ENCODE measurements around the gene SENP3. TPM values are rescaled to one million over a fixed set of nuclear protein-coding genes. Genes with fewer than 3 reads are reported as not detected.

Gene SENP3
- total and polyA plus RNA-seq, 2 of the 13 experiments (the other 11 are each of a cell fraction or from before 2014, with no cell fraction given): 55.8 to 75.4 TPM

DNA sequence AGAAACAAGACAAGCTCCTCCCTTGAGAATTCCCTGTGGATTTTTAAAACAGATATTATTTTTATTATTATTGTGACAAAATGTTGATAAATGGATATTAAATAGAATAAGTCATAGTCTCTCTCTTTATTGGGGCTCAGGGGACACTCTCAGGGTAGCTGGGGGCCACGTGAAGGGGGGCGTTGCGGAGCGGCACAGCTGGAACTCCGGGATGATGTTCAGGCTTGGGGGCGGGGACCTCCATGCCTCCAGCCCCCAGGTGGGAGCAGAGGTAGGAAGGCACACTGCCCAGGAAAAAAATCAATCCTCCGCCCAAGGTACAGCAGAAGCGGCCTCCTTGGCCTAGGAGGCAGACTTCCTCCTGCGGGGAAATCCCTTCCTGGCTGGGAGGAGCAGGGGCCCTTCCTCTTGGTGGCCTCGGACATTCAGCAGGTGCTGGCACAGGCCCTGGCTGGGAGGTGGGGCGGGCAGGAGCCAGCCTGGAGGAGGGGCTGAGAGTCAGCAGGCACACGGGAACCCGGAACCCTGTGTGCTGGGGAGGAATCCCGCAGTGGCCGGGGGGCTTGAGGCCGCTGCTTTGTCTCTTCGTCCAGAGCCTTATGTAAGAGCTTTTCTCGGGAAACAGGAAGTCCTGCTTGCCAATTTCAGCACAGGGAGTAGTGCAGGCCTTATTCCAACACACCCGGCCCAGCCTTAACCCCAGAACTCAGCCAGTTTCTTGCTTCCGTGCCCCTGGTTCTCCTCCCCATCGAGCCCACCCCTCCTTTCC, 3.8 kb upstream of the SENP3 start (continued):
- TF ChIP-seq, protein P1, sequence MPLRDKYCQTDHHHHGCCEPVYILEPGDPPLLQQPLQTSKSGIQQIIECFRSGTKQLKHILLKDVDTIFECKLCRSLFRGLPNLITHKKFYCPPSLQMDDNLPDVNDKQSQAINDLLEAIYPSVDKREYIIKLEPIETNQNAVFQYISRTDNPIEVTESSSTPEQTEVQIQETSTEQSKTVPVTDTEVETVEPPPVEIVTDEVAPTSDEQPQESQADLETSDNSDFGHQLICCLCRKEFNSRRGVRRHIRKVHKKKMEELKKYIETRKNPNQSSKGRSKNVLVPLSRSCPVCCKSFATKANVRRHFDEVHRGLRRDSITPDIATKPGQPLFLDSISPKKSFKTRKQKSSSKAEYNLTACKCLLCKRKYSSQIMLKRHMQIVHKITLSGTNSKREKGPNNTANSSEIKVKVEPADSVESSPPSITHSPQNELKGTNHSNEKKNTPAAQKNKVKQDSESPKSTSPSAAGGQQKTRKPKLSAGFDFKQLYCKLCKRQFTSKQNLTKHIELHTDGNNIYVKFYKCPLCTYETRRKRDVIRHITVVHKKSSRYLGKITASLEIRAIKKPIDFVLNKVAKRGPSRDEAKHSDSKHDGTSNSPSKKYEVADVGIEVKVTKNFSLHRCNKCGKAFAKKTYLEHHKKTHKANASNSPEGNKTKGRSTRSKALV (CRISPR knock-in tag; IDR thresholded peaks at IDR 0.05): no peak
- TF ChIP-seq ZSCAN22 (CRISPR knock-in tag; IDR thresholded peaks at IDR 0.05) (no peak), ZNF282 (IDR thresholded peaks at IDR 0.05; ENCODE audit: partially characterized antibody) (no peak), NPAS2 (CRISPR knock-in tag; IDR thresholded peaks at IDR 0.05; ENCODE audit: borderline replicate concordance) (no peak), ZNF652 (CRISPR knock-in tag; IDR thresholded peaks at IDR 0.05; ENCODE audit: borderline replicate concordance, low read depth) (no peak), NONO (IDR thresholded peaks at IDR 0.05) (no peak), NONO (CRISPR knock-in tag; conservative IDR thresholded peaks at IDR 0.05) (no peak), ZNF547 (CRISPR knock-in tag; IDR thresholded peaks at IDR 0.05) (no peak), ZNF431 (CRISPR knock-in tag; IDR thresholded peaks at IDR 0.05; ENCODE audit: borderline replicate concordance, low read depth) (no peak), TOPORS (CRISPR knock-in tag; IDR thresholded peaks at IDR 0.05) (no peak), ZNF350 (CRISPR knock-in tag; IDR thresholded peaks at IDR 0.05; ENCODE audit: borderline replicate concordance, low read depth) (0 out of 2 replicates have a peak, but pooled peaks have one; percentile 47), ZNF605 (CRISPR knock-in tag; IDR thresholded peaks at IDR 0.05) (peak; percentile 75; the same call in 1 of the 2 replicates), DNMT3B (CRISPR knock-in tag; conservative IDR thresholded peaks at IDR 0.05) (no peak), CBX2 (IDR thresholded peaks at IDR 0.05; ENCODE audit: low read depth, low read length) (no peak), CBX2 (CRISPR knock-in tag; IDR thresholded peaks at IDR 0.05; ENCODE audit: low read depth) (no peak), NR3C1 (CRISPR knock-in tag; IDR thresholded peaks at IDR 0.05) (no peak), ZNF674 (CRISPR knock-in tag; IDR thresholded peaks at IDR 0.05; ENCODE audit: low read depth) (no peak), MBNL3 (CRISPR knock-in tag; conservative IDR thresholded peaks at IDR 0.05) (no peak), ZNF329 (CRISPR knock-in tag; IDR thresholded peaks at IDR 0.05; ENCODE audit: low read depth) (no peak)
- TF ChIP-seq, protein P2, sequence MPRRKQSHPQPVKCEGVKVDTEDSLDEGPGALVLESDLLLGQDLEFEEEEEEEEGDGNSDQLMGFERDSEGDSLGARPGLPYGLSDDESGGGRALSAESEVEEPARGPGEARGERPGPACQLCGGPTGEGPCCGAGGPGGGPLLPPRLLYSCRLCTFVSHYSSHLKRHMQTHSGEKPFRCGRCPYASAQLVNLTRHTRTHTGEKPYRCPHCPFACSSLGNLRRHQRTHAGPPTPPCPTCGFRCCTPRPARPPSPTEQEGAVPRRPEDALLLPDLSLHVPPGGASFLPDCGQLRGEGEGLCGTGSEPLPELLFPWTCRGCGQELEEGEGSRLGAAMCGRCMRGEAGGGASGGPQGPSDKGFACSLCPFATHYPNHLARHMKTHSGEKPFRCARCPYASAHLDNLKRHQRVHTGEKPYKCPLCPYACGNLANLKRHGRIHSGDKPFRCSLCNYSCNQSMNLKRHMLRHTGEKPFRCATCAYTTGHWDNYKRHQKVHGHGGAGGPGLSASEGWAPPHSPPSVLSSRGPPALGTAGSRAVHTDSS (CRISPR knock-in tag; conservative IDR thresholded peaks at IDR 0.05): no peak
- TF ChIP-seq, protein P3, sequence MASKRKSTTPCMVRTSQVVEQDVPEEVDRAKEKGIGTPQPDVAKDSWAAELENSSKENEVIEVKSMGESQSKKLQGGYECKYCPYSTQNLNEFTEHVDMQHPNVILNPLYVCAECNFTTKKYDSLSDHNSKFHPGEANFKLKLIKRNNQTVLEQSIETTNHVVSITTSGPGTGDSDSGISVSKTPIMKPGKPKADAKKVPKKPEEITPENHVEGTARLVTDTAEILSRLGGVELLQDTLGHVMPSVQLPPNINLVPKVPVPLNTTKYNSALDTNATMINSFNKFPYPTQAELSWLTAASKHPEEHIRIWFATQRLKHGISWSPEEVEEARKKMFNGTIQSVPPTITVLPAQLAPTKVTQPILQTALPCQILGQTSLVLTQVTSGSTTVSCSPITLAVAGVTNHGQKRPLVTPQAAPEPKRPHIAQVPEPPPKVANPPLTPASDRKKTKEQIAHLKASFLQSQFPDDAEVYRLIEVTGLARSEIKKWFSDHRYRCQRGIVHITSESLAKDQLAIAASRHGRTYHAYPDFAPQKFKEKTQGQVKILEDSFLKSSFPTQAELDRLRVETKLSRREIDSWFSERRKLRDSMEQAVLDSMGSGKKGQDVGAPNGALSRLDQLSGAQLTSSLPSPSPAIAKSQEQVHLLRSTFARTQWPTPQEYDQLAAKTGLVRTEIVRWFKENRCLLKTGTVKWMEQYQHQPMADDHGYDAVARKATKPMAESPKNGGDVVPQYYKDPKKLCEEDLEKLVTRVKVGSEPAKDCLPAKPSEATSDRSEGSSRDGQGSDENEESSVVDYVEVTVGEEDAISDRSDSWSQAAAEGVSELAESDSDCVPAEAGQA (IDR thresholded peaks at IDR 0.05; ENCODE audit: low read depth): no peak
- TF ChIP-seq, protein P3 (CRISPR knock-in tag; IDR thresholded peaks at IDR 0.05; ENCODE audit: borderline replicate concordance): no peak
